ENCODE results near the gene PREX1.
A peak's percentile ranks its signal among the peaks of the same experiment; 100 is the strongest.
"Not testable (repeated sequence)": the region's sequence is repeated elsewhere in the genome, so short reads cannot be mapped to it uniquely, and the experiment has no call there.

The PREX1 gene

DNA sequence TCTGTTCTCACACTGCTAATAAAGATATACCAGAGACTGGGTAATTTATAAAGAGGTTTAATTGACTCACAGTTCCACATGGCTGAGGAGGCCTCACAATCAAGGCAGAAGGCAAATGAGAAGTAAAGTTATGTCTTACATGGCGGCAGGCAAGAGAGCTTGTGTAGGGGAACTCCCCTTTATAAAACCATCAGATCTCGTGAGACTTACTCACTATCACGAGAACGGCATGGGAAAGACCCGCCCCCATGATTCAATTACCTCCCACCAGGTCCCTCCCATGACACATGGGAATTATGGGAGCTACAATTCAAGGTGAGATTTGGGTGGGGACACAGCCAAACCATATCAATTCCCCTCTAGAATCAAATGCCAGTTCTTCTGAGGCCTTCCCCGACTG is 71.0 kb downstream of the PREX1 start:
- Mint-ChIP-seq H3K27ac (peak overlapping the region; percentile 42), H3K4me1 (ENCODE audit: low read depth) (peaks cover 95% of the 10 kb centered on the region), H3K36me3 (ENCODE audit: low read depth) (peaks cover 62% of the 10 kb centered on the region)
- H3K4me3 Mint-ChIP-seq; H3K9me3 Mint-ChIP-seq; H3K27me3 Mint-ChIP-seq; intact Hi-C loops (cut with micrococcal nuclease): not testable (repeated sequence)

DNA sequence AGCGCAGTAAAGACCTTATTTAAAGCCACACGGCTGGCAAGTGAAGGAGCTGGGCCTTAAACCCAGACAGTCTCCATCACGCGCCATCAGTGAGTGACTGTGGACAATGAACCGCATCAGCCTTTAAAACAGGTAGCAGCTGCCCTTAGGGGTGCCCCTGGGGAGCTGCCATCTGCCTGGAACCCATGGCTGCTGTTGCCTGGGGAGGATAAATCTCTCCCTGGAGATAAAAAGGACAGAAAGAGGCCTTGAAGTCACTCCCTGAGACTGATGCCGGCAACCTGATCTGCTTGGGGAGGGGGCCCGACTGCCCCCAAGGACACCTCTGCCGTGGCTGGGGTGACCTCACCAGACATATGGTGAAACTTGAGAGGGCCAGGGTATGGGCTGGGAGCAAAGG is 73.5 kb downstream of the PREX1 start:
- H3K36me3 Mint-ChIP-seq (ENCODE audit: low read depth) = peaks cover 76% of the 10 kb centered on the region
- peak overlapping the region; percentile 36 for H3K27ac Mint-ChIP-seq
- no peaks in the 10 kb centered on the region for H3K27me3 Mint-ChIP-seq
- H3K9me3 Mint-ChIP-seq = peaks cover 9% of the 10 kb centered on the region
- intact Hi-C loops (cut with micrococcal nuclease) = no loop called here
- peaks cover 97% of the 10 kb centered on the region for H3K4me1 Mint-ChIP-seq (ENCODE audit: low read depth)
- no peak overlapping the region for H3K4me3 Mint-ChIP-seq

DNA sequence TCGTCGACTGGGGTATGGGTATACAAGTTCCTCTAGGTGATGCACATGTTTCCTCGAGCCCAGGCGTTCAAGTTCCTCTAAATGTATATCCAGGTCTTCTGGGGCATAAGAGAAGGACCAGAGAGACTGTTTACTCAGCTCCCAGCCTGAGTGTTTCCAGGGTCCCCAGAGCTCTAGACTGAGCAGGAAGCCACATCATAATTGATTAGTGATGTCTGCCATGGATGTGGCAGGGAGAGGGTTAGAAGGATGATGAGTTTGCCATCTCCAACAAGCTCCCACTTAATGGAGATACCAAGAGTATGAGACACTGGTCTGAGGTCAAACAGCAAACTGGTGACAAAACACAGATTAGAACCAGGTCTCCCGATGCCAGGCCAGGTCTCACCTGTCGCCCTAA is 74.8 kb downstream of the PREX1 start:
- Mint-ChIP-seq H3K9me3 (peaks cover 9% of the 10 kb centered on the region), H3K36me3 (ENCODE audit: low read depth) (peaks cover 84% of the 10 kb centered on the region), H3K27ac (no peak overlapping the region), H3K4me3 (no peak overlapping the region), H3K27me3 (no peaks in the 10 kb centered on the region), H3K4me1 (ENCODE audit: low read depth) (peaks cover 97% of the 10 kb centered on the region)
- intact Hi-C loops (cut with micrococcal nuclease) = no loop called here

DNA sequence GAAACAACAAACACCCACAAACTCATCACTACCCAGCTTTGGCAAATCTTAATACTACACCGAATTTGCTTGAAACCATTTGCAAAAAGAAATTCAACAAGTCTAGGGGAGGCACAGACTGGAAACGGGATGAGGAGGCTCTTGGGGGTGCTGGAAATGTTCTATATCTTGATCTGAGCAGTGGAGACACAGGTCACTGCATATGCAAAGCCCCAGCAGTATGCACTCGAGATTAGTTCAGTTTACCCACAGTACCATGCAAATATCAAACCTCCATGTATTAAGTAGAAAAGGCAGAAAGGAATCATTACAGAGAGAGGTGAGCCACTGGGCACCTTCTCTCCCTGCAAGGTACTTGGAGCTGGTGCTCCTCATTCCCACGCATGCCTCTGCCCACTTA is 75.9 kb downstream of the PREX1 start:
- H3K36me3 Mint-ChIP-seq (ENCODE audit: low read depth) = peaks cover 84% of the 10 kb centered on the region
- peaks cover 89% of the 10 kb centered on the region for H3K4me1 Mint-ChIP-seq (ENCODE audit: low read depth)
- intact Hi-C loops (cut with micrococcal nuclease) = no loop called here
- peak overlapping the region; percentile 24 for H3K4me3 Mint-ChIP-seq
- H3K9me3 Mint-ChIP-seq = peaks cover 3% of the 10 kb centered on the region
- H3K27me3 Mint-ChIP-seq = no peaks in the 10 kb centered on the region
- peak overlapping the region; percentile 75 for H3K27ac Mint-ChIP-seq

DNA sequence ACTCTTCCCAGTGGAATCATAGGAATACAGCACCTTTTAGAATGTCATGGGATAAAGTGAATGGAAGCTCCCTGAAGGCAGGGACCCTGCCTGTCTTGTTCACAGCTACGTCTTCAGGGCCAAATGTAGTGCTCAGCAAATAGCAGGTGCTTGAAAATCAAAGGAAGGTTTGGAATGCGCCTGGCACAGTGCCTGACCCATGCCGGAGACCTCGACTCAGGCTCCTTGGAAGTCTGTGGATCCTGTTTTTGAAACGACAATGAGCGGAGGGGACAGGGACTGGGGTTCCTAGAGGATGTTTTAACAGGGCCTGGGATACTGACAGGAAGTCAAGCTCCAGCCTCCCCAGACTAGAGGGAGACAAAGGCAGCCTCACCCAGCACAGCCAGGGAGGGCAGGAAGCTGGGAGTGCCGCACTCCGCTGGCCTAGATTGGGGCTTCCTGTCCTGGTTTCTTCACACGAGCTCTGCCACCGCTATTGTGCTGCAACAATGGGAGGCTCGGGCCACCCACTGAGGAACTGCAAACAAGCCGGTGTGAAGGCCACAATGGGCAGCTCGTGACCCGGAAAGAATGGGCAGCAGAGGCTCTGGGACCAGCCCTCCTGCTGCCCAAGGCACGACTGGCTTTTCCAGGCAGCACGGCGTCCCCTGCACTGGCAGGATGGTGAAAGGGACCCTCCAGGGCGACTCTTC is 76.7 kb downstream of the PREX1 start:
- intact Hi-C loops (cut with micrococcal nuclease) = no loop called here
- peaks cover 81% of the 10 kb centered on the region for H3K4me1 Mint-ChIP-seq (ENCODE audit: low read depth)

GRCh38 chr20:48750376-48750775 is 77.4 kb downstream of the PREX1 start:
- peaks cover 74% of the 10 kb centered on the region for H3K4me1 Mint-ChIP-seq (ENCODE audit: low read depth)
- intact Hi-C loops (cut with micrococcal nuclease) = no loop called here

More for the DNA sequence above, 76.7 kb downstream of the PREX1 start:
- Mint-ChIP-seq H3K27ac (peak overlapping the region; percentile 75), H3K27me3 (no peaks in the 10 kb centered on the region), H3K4me3 (peak overlapping the region; percentile 24), H3K36me3 (ENCODE audit: low read depth) (peaks cover 79% of the 10 kb centered on the region), H3K9me3 (no peaks in the 10 kb centered on the region)

DNA sequence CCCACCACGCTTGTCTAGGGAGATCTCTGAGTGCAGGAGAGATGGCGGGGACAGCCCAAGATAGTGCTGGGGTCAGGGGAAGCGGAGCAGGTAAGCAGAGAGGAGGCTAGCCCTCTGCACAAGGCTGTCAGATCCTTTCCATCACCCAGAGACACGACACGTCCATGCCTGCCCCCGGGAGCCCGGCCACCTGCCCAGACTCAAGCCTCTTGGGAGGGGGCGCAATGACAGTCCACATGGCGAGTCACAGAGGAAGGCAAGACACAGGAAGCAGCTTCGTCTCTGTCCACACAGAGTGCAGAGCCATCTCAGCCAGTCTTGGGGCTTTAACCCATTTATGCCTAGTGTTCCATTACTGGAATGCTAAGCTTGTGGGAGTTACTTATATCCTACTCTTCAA is 78.4 kb downstream of the PREX1 start:
- peaks cover 67% of the 10 kb centered on the region for H3K4me1 Mint-ChIP-seq (ENCODE audit: low read depth)
- H3K27ac Mint-ChIP-seq = peak overlapping the region; percentile 14
- no peaks in the 10 kb centered on the region for H3K9me3 Mint-ChIP-seq
- H3K4me3 Mint-ChIP-seq = no peak overlapping the region
- no peaks in the 10 kb centered on the region for H3K27me3 Mint-ChIP-seq
- intact Hi-C loops (cut with micrococcal nuclease) = no loop called here
- H3K36me3 Mint-ChIP-seq (ENCODE audit: low read depth) = peaks cover 74% of the 10 kb centered on the region

More at GRCh38 chr20:48750376-48750775, 77.4 kb downstream of the PREX1 start:
- Mint-ChIP-seq H3K9me3 (no peaks in the 10 kb centered on the region), H3K27ac (peak overlapping the region; percentile 2), H3K27me3 (no peaks in the 10 kb centered on the region), H3K4me3 (no peak overlapping the region), H3K36me3 (ENCODE audit: low read depth) (peaks cover 74% of the 10 kb centered on the region)

GRCh38 chr20:48748556-48748955 is 79.2 kb downstream of the PREX1 start:
- Mint-ChIP-seq H3K9me3 (no peaks in the 10 kb centered on the region), H3K4me1 (ENCODE audit: low read depth) (peaks cover 59% of the 10 kb centered on the region), H3K27me3 (no peaks in the 10 kb centered on the region), H3K36me3 (ENCODE audit: low read depth) (peaks cover 74% of the 10 kb centered on the region), H3K27ac (peak overlapping the region; percentile 14), H3K4me3 (no peak overlapping the region)
- intact Hi-C loops (cut with micrococcal nuclease) = no loop called here

GRCh38 chr20:48747840-48748414 is 79.9 kb downstream of the PREX1 start:
- Mint-ChIP-seq H3K4me3 (no peak overlapping the region), H3K4me1 (ENCODE audit: low read depth) (peaks cover 53% of the 10 kb centered on the region)
- intact Hi-C loops (cut with micrococcal nuclease) = no loop called here

GRCh38 chr20:48745330-48745729 is 82.5 kb downstream of the PREX1 start:
- H3K36me3 Mint-ChIP-seq (ENCODE audit: low read depth) = peaks cover 88% of the 10 kb centered on the region
- peaks cover 34% of the 10 kb centered on the region for H3K4me1 Mint-ChIP-seq (ENCODE audit: low read depth)
- H3K27me3 Mint-ChIP-seq = no peaks in the 10 kb centered on the region
- no peak overlapping the region for H3K4me3 Mint-ChIP-seq
- H3K27ac Mint-ChIP-seq = no peak overlapping the region
- no peaks in the 10 kb centered on the region for H3K9me3 Mint-ChIP-seq
- intact Hi-C loops (cut with micrococcal nuclease) = no loop called here

More at GRCh38 chr20:48747840-48748414, 79.9 kb downstream of the PREX1 start:
- Mint-ChIP-seq H3K27me3 (no peaks in the 10 kb centered on the region), H3K9me3 (no peaks in the 10 kb centered on the region), H3K27ac (peak overlapping the region; percentile 14), H3K36me3 (ENCODE audit: low read depth) (peaks cover 74% of the 10 kb centered on the region)

DNA sequence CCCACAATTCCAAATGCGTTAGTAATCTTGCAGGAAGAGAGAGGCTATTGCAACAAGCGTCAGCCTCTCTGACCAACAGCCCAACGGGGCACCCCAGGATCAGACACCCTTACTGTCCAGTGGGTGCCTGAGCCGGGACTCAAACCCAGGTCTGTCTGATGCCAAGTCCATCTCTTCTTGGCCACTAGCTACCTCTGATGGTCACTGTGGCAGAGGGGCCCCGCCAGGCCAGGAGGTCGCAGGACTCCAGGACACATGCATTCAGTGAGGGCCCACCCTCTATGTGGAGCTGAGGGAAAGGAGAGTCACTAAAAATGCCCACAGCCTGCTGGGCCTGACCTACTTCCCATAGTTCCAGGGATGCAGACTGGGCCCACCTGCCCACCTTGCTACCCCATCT is 83.3 kb downstream of the PREX1 start:
- intact Hi-C loops (cut with micrococcal nuclease) = no loop called here
- peaks cover 28% of the 10 kb centered on the region for H3K4me1 Mint-ChIP-seq (ENCODE audit: low read depth)
- H3K4me3 Mint-ChIP-seq = no peak overlapping the region
- H3K27ac Mint-ChIP-seq = no peak overlapping the region
- peaks cover 88% of the 10 kb centered on the region for H3K36me3 Mint-ChIP-seq (ENCODE audit: low read depth)
- H3K27me3 Mint-ChIP-seq = no peaks in the 10 kb centered on the region
- H3K9me3 Mint-ChIP-seq = no peaks in the 10 kb centered on the region

DNA sequence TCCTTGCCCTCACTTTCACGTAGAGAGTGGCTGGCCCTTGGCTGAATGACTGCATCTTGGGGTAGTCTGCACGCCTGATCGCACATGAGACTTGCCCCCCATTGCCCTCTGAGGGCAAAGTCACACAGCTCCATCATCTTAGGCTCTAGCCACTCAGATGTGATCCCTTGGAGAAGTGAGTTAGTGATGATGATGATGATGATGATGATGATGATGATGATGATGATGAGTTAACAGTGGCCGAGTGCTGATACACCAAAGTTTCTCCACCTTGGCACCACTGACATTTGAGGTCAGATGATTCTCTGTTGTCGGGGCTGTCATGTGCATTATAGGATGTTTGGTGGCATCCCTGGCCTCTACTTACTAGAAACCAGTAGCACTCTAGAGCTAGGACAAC is 84.0 kb downstream of the PREX1 start:
- Mint-ChIP-seq H3K36me3 (ENCODE audit: low read depth) (peaks cover 88% of the 10 kb centered on the region), H3K4me3 (no peak overlapping the region), H3K9me3 (no peaks in the 10 kb centered on the region), H3K27me3 (no peaks in the 10 kb centered on the region), H3K4me1 (ENCODE audit: low read depth) (peaks cover 28% of the 10 kb centered on the region), H3K27ac (no peak overlapping the region)
- intact Hi-C loops (cut with micrococcal nuclease) = no loop called here

DNA sequence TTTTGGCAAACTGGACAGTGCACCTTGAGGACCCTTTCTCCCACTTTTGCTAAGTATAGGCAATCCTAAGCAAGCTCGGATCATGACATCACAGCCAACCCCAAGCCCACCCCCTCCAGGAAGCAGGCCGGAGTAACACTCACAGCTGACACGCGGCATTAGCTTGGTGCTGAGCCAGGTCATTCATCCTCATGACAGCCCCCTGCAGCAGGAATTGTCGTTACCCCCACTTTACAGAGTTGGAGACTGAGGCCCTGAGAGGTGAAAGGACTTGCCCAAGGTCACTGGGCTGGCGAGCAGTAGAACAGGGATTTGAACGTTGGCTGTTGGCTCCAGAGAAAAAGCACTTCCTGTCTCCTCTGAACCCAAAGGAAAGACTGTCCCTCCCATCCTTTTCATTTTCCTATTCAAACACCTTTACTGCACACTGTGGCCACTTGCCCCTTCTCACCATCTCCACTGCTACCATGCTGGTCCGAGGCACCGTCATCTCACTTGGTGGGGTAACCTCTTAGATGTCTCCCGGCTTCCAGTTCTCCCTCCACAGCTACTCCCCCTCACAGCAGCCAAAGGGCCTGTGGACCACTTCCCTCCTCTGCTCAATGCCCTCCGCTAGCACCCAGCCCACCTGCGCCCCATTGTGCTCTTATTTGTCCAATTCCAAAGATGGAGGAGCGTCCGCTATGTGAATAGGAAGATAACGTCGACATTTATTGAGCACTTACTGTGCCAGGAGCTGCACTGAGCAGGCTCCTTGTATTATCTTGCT is 84.7 kb downstream of the PREX1 start:
- intact Hi-C loops (cut with micrococcal nuclease) = no loop called here
- Mint-ChIP-seq H3K9me3 (no peaks in the 10 kb centered on the region), H3K4me3 (no peak overlapping the region), H3K4me1 (ENCODE audit: low read depth) (peaks cover 28% of the 10 kb centered on the region), H3K27ac (no peak overlapping the region), H3K36me3 (ENCODE audit: low read depth) (peaks cover 88% of the 10 kb centered on the region), H3K27me3 (no peaks in the 10 kb centered on the region)

- H3K4me3 Mint-ChIP-seq = no peak overlapping the region
- H3K4me1 Mint-ChIP-seq (ENCODE audit: low read depth) = peaks cover 33% of the 10 kb centered on the region
- no peaks in the 10 kb centered on the region for H3K27me3 Mint-ChIP-seq
- peaks cover 88% of the 10 kb centered on the region for H3K36me3 Mint-ChIP-seq (ENCODE audit: low read depth)
- intact Hi-C loops (cut with micrococcal nuclease) = no loop called here
- H3K27ac Mint-ChIP-seq = no peak overlapping the region
- H3K9me3 Mint-ChIP-seq = no peaks in the 10 kb centered on the region
Observed at GRCh38 chr20:48742233-48742632, 85.6 kb downstream of the PREX1 start.
